Measurements from ENCODE around the gene ERFE.

GRCh38 chr2:238117199-238118154, 41.3 kb upstream of the ERFE start:
- TF ChIP-seq, protein P1, sequence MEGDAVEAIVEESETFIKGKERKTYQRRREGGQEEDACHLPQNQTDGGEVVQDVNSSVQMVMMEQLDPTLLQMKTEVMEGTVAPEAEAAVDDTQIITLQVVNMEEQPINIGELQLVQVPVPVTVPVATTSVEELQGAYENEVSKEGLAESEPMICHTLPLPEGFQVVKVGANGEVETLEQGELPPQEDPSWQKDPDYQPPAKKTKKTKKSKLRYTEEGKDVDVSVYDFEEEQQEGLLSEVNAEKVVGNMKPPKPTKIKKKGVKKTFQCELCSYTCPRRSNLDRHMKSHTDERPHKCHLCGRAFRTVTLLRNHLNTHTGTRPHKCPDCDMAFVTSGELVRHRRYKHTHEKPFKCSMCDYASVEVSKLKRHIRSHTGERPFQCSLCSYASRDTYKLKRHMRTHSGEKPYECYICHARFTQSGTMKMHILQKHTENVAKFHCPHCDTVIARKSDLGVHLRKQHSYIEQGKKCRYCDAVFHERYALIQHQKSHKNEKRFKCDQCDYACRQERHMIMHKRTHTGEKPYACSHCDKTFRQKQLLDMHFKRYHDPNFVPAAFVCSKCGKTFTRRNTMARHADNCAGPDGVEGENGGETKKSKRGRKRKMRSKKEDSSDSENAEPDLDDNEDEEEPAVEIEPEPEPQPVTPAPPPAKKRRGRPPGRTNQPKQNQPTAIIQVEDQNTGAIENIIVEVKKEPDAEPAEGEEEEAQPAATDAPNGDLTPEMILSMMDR (IDR thresholded peaks at IDR 0.05): no peak
- TF ChIP-seq EZH2 (IDR thresholded peaks at IDR 0.05; ENCODE audit: borderline replicate concordance, insufficient read depth, low read depth, low read length, poor library complexity, severe bottlenecking): no peak

Measured in B cell (primary cell).